Measurements from ENCODE around the gene ZSCAN5A. TPM values are rescaled to one million over a fixed set of nuclear protein-coding genes. Genes with fewer than 3 reads are reported as not detected.

ZSCAN5A gene
- total RNA-seq, 1 donor from 2014 or later: 4.3 TPM

Other genes starting within 250 kb of the ZSCAN5A start
- gene ZNF787, start 193.5 kb downstream of the ZSCAN5A start, total RNA-seq: 29.0 TPM
- gene ZNF444, start 173.6 kb downstream of the ZSCAN5A start, total RNA-seq: 58.5 TPM
- not detected for gene GALP, start 138.8 kb downstream of the ZSCAN5A start, total RNA-seq
- not detected for gene ZSCAN5B, start 117.1 kb downstream of the ZSCAN5A start, total RNA-seq
- gene ZSCAN5C, start 112.6 kb downstream of the ZSCAN5A start, total RNA-seq: not detected
- not detected for gene EDDM13, start 42.1 kb downstream of the ZSCAN5A start, total RNA-seq
- gene ZNF582, start 78.7 kb upstream of the ZSCAN5A start, total RNA-seq: 1.2 TPM
- 1.1 TPM for gene ZNF583, start 89.5 kb upstream of the ZSCAN5A start, total RNA-seq
- gene ZNF667, start 162.5 kb upstream of the ZSCAN5A start, total RNA-seq: 0.63 TPM
- gene ZNF471, start 193.0 kb upstream of the ZSCAN5A start, total RNA-seq: 1.3 TPM
- 0.45 TPM for gene ZFP28, start 224.1 kb upstream of the ZSCAN5A start, total RNA-seq

Measured in left lobe of liver (tissue), 1 donor.